Stimulated activated CD4-positive, alpha-beta T cell treated with anti-CD3 and anti-CD28 coated beads, TNF-alpha, amount 100 ng/mL, for 48 hours (primary cell): ENCODE data around the gene WDR82.
"Not testable (repeated sequence)": the region's sequence is repeated elsewhere in the genome, so short reads cannot be mapped to it uniquely, and the experiment has no call there.

Experiments
- DNase-seq, 3 donors: peaks; one replicate each; pipeline ENCODE4 v3.0.0-alpha.2; 2020; ENCODE audit warnings: low read depth in 3 of 3

The WDR82 gene

GRCh38 chr3:52289338-52289746 lies 10.9 kb upstream of the WDR82 start:
- DNase-seq = no peak

GRCh38 chr3:52288674-52289073 lies 10.2 kb upstream of the WDR82 start:
- no peak for DNase-seq

DNA sequence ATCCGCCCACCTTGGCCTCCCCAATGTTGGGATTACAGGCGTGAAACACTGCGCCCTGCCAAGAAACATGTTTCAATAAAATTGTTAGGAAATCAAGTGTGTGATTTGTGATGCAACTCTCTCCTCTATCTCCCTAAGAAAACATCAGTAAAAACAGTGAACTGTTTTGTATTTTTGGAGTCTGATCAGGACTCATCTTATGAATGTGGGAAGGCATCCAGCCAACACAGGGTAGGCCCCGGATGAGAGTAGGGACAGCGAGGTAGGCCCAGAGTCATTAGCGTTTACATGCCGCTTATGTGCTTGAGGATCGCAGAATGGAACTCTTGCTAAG lies 8.3 kb upstream of the WDR82 start:
- DNase-seq = no peak

DNA sequence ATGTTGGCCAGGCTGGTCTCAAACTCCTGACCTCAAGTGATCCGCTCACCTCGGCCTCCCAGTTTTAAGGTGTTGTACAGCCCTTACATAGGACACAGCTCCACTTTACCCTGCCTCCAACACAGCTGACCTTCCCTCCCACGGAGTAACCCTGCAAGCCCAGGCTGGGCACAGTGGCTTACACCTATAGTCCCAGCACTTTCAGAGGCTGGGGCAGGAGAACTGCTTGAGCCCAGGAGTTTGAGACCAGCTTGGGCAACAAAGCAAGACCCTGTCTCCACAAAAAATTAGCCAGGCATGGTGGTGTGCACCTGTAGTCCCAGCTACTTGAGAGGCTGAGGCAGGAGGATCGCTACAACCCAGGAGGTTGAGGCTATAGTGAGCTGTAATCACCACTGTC lies 5.6 kb upstream of the WDR82 start:
- DNase-seq = not testable (repeated sequence)

- DNase-seq = no peak
These were observed 4.9 kb upstream of the WDR82 start for GRCh38 chr3:52283306-52283705.

DNA sequence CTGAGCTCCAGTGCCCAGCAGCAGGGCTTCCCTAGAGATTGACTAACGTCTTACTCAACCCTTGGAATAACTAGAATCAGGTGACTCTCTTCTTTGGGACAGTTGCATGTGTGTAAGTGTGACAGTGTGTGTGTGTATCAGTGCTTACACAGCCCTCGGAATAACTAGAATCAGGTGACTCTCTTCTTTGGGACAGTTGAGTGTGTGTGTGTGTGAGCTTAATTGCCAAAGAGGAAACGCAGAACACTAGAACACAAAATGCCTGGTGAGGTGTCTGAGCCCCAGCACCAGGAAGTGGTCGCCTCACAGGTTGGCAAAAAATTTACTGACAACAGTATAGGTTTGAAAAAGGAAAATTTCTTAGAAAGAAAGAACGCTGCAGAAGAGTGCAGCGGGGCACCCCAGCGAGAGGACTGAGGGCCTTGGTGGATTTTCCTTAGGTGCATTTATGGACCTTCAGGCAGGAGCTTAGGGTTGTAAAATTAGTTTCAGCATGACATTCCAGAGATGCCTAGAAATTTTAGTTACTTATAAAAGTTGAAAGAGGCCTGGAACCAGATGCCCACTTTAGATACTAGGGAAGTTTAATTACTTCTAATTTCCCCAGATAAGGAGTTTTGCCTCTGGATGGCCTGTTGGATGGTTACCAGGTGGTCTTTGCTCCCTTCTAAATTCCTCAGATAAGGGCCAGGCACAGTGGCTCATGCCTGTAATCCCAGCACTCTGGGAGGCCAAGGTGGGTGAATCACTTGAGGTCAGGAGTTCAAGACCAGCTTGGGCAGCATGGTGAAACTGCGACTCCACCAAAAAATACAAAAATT lies 3.7 kb upstream of the WDR82 start:
- no peak for DNase-seq

- DNase-seq = no peak
These were observed 1.6 kb upstream of the WDR82 start for GRCh38 chr3:52280050-52280461.

DNA sequence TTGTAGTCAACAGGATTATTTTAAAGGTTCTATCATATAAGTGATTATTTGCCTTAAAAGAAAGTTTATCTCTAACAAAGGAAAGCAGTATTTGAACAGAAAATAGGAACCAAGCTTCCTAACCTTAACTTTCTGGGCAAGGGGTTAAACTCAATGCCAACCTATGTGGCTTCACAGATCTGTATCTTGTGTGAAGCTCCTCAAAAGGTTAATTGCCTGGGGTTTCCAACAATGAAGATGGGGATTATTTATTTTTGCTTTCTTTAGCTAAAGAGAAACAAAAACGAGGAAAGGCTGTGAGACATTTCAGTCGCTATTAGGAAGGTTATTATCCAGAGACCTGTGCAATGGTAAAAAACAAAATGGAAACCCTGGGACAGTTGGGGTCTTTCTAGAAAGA lies 1.1 kb upstream of the WDR82 start:
- DNase-seq = no peak

- DNase-seq = peak in 2 of 3 donors; percentile 33 to 56
These were observed 408 bp downstream of the WDR82 start for GRCh38 chr3:52277972-52278509.

- peak; percentile 54 to 77 (median 71) for DNase-seq
These were observed 1.1 kb downstream of the WDR82 start for GRCh38 chr3:52277071-52277964.

DNA sequence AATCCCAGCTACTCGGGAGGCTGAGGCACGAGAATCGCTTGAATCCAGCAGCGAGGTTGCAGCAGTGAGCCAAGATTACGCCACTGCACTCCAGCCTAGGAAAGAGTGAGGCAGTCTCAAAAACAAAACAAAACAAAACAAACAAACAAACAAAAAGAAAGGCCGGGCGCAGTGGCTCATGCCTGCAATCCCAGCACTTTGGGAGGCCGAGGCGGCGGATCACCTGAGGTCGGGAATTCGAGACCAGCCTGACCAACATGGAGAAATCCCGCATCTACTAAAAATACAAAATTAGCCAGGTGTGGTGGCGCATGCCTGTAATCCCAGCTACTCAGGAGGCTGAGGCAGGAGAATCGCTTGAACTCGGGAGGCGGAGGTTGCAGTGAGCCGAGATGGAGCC lies 3.7 kb downstream of the WDR82 start:
- not testable (repeated sequence) for DNase-seq

DNA sequence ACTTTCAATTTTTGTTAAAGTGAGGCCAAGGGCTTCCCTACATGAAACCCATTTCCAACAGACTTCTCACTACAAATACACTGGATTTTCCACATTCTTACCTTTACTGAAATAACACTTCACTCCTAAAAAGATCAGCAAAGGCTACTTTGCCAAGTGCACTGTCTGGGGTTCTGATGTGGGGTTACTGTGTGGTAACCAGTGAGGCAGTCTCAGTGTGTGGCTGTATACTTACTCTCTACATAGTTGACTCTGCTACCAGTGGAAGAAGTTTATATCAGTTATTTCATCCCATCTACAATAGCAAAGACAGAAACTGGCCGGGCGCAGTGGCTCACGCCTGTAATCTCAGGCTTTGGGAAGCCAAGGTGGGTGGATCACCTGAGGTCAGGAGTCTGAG lies 5.6 kb downstream of the WDR82 start:
- DNase-seq = no peak

GRCh38 chr3:52272172-52272571 lies 6.3 kb downstream of the WDR82 start:
- not testable (repeated sequence) for DNase-seq

DNA sequence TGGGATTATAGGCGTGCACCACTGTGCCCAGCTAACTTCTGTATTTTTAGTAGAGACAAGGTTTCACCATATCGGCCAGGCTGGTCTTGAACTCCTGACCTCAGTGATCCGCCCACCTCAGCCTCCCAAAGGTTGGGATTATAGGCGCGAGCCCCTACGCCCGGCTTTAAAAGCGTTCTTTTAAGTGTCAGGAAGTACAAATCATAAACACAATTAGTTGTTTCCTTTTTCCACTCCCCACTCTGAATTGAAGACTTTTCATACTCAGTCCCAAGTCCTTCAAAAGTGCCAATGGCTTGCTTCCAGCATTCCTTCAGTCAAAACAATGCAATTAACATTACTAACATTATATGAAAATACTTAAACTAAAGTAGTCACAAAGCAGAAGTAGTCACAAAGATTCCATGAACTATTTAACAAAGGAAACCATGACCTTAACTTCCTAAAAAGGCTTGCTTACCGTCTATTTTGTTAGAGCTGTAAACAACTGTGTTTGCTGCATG lies 8.1 kb downstream of the WDR82 start:
- DNase-seq = no peak

GRCh38 chr3:52269776-52270175 lies 8.7 kb downstream of the WDR82 start:
- DNase-seq = no peak

DNA sequence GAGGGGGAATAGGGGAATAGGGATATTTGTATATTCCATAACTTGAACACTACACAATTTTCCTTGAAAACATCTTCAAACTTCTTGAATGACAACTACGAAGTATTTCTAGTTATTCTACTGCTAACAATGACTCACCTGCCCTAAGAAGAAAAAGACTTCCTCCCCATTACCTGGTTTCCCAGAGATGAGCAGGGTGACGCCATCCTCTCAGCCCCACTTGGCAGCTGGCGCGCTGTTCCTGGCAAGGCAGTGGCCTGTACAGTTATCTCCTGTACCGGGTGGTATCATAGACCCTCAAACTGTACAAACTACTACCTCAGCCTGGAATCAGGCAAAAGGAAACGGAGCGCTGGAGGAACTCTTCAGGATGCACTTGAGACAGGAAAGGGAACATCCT lies 10.4 kb downstream of the WDR82 start:
- DNase-seq = no peak

- DNase-seq = no peak
These were observed 13.1 kb downstream of the WDR82 start for GRCh38 chr3:52265387-52265786.

DNA sequence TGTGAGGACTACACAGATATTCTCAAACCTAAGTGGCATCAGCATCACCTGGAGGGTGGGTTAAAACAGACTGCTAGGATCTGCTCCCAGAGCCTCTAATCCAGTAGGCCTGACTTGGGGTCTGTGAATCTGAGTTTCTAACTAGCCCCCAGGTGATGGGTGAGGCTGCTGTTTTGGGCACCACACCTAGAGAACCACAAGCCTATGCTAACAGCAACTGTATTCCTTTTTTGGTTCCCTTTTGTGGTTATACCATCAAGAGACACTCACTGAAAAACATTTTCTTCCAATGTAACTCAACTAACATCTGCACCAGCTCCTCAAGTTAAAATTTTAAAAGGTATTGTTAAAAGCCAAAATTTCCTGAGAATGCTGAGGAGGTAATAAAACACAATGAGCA lies 16.0 kb downstream of the WDR82 start:
- no peak for DNase-seq

DNA sequence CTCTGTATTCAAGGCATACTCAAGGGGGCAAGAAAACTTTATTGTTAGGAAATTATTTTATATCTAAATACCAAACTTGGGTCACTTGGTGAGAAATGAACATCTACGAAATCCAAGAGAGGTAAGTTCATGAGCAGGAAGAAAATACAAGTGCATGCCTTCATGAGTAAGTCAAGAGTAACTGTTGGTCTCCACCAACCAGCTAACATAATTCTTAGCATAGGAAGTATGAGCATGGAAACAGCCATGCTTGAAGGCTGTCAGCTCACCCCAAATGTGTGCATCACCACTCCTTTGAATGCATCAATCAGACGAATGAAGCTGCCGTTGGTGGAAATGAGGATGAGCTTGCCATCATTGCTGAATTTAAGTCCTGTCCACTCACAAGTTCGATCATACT lies 19.0 kb downstream of the WDR82 start:
- DNase-seq = no peak

GRCh38 chr3:52259035-52259434 lies 19.4 kb downstream of the WDR82 start:
- no peak for DNase-seq

DNA sequence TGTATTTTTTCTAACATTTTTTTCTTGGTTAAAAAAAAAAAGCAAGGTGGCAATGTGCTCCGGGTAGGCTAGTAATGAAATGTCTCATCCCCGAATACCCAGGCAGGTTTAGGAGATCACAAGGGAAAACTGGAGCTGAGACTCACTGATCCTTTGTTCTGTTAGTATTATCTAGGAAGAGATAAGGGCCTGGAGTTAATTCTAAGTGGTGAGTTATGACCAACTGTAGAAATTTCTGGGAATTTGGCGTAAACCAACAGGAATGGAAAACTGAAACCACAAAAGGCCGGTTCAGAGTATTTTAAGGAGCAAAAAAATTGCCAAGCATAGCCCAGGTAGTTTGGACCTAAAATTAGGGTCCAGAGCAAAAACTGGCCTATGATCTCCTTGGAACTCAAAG lies 20.5 kb downstream of the WDR82 start:
- no peak for DNase-seq

GRCh38 chr3:52256622-52257021 lies 21.8 kb downstream of the WDR82 start:
- DNase-seq = no peak

- no peak for DNase-seq
These were observed 22.3 kb downstream of the WDR82 start for GRCh38 chr3:52256159-52256558.
